Thyroid gland (tissue), 4 donors: ENCODE results near the gene SMURF1. TPM values are rescaled to one million over a fixed set of nuclear protein-coding genes. Genes with fewer than 3 reads are reported as not detected.

Experiments
- DNase-seq, 2 donors: peaks; one replicate each; pipeline ENCODE4 v3.0.0-alpha.2; 2019
- H3K27ac ChIP-seq, 3 donors: fragments of 200-600 bp; sonication (generic); 1 replicate in 2 of 3; 2 replicates in 1 of 3; pipeline ENCODE4 v1.5.1; 2016 to 2019; ENCODE audit warnings: mild to moderate bottlenecking in 1 of 3, moderate library complexity in 1 of 3
- H3K27me3 ChIP-seq: fragments of 200-600 bp; sonication (generic); one replicate; pipeline ENCODE4 v1.5.1; 2019
- H3K36me3 ChIP-seq, 2 donors: fragments of 200-600 bp; sonication (generic); one replicate each; pipeline ENCODE4 v1.5.1; 2016 to 2019
- H3K4me1 ChIP-seq, 2 donors: fragments of 200-600 bp; sonication (generic); one replicate each; pipeline ENCODE4 v1.5.1; 2017 to 2019
- H3K4me3 ChIP-seq, 3 donors: fragments of 200-600 bp; sonication (generic); replicated peaks in 1 of 3; 1 replicate in 2 of 3; 2 replicates in 1 of 3; pipeline ENCODE4 v1.5.1; 2016; ENCODE audit warnings: mild to moderate bottlenecking in 1 of 3
- H3K9me3 ChIP-seq: fragments of 200-600 bp; sonication (generic); one replicate; pipeline ENCODE4 v1.5.1; 2017
- POLR2A ChIP-seq, 2 donors: fragments of 450-650 bp; IDR thresholded peaks; one replicate each; pipeline ENCODE4 v1.6.1; 2017; ENCODE audit warnings: antibody characterized with exemption in 2 of 2, mild to moderate bottlenecking in 2 of 2, moderate library complexity in 1 of 2
- WGBS, 2 donors: methylation state at CpG; one replicate each; pipeline ENCODE4 v1.1.5; 2017; 5-methylcytosine and 5-hydroxymethylcytosine counted together
- intact Hi-C: fragments of 100-400 bp; cut with DNase I; formaldehyde crosslinking; loops from one replicate; pipeline ENCODE4 v1.15.1; 2023
- total RNA-seq, 4 donors: library from RNA; depleted of rRNA; stranded (reverse); fragments of >200 nt; gene quantifications; one replicate each; pipeline ENCODE4 v1.2.3, GENCODE V29; 2016
- TF ChIP-seq, protein P1 (sequence below), 6 experiments: fragments of 200-600 bp in 3 of 6; fragments of 450-650 bp in 3 of 6; sonication (generic) in 3 of 6; IDR thresholded peaks; one replicate each; pipeline ENCODE4 v1.5.1; 2016 to 2019; ENCODE audit warnings: antibody characterized with exemption in 6 of 6, mild to moderate bottlenecking in 2 of 6, inconsistent platforms in 1 of 6, moderate library complexity in 1 of 6

Gene SMURF1
- total RNA-seq, 4 donors from 2014 or later = 13.9 to 20.6 (median 16.7) TPM

DNA sequence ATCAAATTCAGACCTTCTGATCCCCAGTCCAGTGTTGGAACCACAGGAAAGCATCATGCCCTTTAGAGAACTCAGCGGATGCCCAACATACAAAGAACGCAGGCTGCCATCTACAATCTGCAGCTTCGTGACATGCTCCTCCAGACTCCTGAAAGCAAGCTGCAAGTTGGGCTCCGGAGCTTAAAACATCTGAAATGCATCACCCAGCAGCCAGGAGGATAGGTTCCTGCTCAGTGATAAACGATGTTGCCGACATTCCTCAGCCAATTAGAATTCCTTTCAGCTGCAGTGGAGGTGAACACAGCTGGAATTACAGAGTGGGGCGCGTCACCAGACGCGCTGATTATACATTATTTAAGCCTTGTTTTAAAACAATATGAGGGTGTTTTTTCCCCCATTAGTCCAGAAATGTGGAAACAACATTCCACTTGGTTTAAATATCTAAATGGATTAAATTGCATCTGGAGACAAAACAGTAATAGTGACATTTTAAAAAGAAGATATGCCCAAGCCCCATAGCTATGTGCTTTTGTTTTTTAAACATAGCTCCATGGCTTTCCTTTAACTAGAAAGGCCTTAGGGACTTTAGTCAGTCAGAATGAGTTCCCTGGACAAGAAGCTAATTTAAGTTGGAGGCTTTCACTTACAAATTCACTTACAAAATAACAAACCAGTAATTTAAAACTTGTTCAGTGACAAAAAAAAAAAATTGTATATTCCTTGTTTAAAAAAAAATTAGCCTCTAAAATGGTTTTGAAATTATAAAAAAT lies 6.3 kb downstream of the SMURF1 start:
- Histone ChIP-seq H3K27me3 (no peaks in the 10 kb centered on the region), H3K4me3 (no peak overlapping the region), H3K27ac (no peak overlapping the region), H3K36me3 (no peaks in the 10 kb centered on the region), H3K9me3 (no peaks in the 10 kb centered on the region), H3K4me1 (peaks cover 30 to 47% of the 10 kb centered on the region in 2 donors)
- 57 to 64% methylated on average over 10 of the region's 10 CpGs for WGBS, 2 donors
- DNase-seq = no peak
- intact Hi-C loops = no loop called here
- no peak for TF ChIP-seq POLR2A (IDR thresholded peaks at IDR 0.05)
- TF ChIP-seq, protein P1, sequence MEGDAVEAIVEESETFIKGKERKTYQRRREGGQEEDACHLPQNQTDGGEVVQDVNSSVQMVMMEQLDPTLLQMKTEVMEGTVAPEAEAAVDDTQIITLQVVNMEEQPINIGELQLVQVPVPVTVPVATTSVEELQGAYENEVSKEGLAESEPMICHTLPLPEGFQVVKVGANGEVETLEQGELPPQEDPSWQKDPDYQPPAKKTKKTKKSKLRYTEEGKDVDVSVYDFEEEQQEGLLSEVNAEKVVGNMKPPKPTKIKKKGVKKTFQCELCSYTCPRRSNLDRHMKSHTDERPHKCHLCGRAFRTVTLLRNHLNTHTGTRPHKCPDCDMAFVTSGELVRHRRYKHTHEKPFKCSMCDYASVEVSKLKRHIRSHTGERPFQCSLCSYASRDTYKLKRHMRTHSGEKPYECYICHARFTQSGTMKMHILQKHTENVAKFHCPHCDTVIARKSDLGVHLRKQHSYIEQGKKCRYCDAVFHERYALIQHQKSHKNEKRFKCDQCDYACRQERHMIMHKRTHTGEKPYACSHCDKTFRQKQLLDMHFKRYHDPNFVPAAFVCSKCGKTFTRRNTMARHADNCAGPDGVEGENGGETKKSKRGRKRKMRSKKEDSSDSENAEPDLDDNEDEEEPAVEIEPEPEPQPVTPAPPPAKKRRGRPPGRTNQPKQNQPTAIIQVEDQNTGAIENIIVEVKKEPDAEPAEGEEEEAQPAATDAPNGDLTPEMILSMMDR (IDR thresholded peaks at IDR 0.05) = no peak

DNA sequence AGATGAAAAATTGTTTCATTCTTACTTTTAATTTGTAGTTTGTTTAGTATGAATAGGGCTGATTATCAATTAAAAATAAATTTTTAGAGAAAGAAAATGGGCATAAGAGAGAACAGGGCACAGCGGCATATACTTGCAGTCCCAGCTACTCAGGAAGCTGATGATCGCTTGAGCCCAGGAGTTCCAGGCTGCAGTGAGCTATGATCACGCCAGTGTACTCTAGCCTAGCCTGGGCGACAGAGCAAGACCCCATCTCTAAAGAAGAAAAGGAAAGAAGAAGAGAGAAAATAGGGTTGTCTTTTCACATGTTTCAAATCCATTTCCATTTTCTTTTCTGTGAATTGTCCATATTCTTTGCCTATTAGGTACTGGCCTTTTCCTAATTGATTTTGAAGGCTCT lies 8.0 kb downstream of the SMURF1 start:
- H3K36me3 ChIP-seq = no peaks in the 10 kb centered on the region
- 93 to 95% methylated on average over 4 of the region's 4 CpGs for WGBS, 2 donors
- H3K27me3 ChIP-seq = no peaks in the 10 kb centered on the region
- no peak overlapping the region for H3K4me3 ChIP-seq
- TF ChIP-seq, protein P1 (IDR thresholded peaks at IDR 0.05) = no peak
- no peak for TF ChIP-seq POLR2A (IDR thresholded peaks at IDR 0.05)
- no peak for DNase-seq
- no peak overlapping the region for H3K27ac ChIP-seq
- intact Hi-C loops = no loop called here
- peaks cover 21 to 50% of the 10 kb centered on the region in 2 donors for H3K4me1 ChIP-seq
- no peaks in the 10 kb centered on the region for H3K9me3 ChIP-seq

DNA sequence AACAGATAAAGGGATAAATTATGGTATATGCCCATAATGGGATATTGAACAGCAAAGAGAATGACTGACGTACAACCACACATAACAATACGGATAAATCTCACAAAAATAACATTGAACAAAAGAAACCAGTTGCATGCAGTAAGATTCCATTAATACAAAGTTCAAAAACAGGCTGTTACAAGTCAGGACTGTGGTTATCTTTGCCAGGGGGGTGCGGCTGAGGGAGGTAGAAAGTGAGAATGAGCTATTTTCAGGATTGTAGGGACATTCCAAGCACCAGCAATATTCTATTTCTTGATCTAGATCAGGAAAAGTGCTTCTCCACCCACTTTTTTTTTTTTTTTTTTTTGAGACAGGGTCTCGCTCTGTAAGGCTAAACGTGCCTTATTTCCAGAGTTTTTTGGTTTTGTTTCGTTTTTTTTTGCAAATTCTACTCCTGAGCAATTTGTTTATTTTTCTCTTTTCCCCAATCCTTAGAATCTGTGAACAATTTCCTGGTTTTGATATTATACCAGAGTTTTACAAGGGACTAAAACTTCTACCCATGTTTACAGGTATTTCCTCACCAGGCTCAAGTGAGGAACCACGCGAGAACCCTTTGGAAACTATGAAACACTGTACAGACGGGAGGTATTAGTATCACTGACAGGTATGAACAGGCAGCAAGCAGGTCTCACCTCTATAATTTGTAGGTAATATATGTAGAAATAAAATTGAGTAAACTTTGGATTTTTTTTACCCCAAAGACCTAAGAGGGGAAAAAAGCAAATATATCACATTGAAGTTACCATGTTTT lies 9.9 kb downstream of the SMURF1 start:
- H3K4me3 ChIP-seq = no peak overlapping the region
- intact Hi-C loops = no loop called here
- H3K4me1 ChIP-seq = peaks cover 15 to 44% of the 10 kb centered on the region in 2 donors
- no peaks in the 10 kb centered on the region for H3K27me3 ChIP-seq
- H3K27ac ChIP-seq = no peak overlapping the region
- no peak for DNase-seq
- WGBS, 2 donors = 65 to 66% methylated on average over 9 of the region's 9 CpGs
- TF ChIP-seq, protein P1 (IDR thresholded peaks at IDR 0.05) = no peak
- TF ChIP-seq POLR2A (IDR thresholded peaks at IDR 0.05) = no peak
- H3K36me3 ChIP-seq = no peaks in the 10 kb centered on the region
- no peaks in the 10 kb centered on the region for H3K9me3 ChIP-seq

DNA sequence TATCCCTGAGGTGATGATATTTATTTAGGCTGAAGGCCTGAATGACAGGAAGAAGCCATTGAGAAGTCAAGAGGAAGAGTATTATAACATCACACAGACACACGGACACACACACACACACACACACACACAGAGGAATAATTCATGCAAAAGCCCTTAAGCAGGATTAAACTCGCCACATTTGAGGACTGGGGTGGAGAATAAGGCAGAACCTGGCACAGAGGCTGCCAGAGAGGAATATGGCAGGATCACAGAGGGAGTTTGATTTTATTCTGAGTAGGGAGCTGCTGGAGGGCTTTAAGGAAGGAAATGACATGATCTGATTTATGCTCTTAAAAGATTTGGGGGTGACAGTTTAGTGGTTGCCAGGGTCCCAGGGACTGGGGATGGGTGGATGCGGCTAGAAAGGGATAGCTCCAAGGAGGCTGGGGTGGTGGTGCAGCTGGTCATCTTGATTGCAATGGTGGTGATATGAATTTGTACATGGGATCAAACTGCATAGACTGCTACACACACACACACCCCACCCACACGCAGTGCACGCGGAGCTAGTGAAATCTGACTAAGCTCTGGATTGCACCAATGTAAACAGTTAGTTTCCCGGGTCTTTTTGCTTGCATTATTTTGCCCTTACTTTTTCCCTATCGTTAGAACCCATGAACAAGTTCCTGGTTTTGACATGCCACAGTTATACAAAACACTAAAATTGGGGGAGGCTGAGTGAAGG lies 11.2 kb downstream of the SMURF1 start:
- Histone ChIP-seq H3K9me3 (no peaks in the 10 kb centered on the region), H3K27me3 (no peaks in the 10 kb centered on the region), H3K36me3 (no peaks in the 10 kb centered on the region), H3K4me1 (peaks cover 20 to 44% of the 10 kb centered on the region in 2 donors), H3K27ac (no peak overlapping the region), H3K4me3 (no peak overlapping the region)
- 82 to 84% methylated on average over 8 of the region's 8 CpGs for WGBS, 2 donors
- TF ChIP-seq, protein P1 (IDR thresholded peaks at IDR 0.05) = no peak
- TF ChIP-seq POLR2A (IDR thresholded peaks at IDR 0.05) = no peak
- DNase-seq = no peak
- intact Hi-C loops = no loop called here
